ENCODE data around the gene HHAT.

HHAT gene

GRCh38 chr1:210684466-210685294 lies 356.0 kb downstream of the HHAT start:
- no peak for DNase-seq (ENCODE audit: low read depth in 2 of 2)

- no peak for DNase-seq (ENCODE audit: low read depth in 2 of 2)
These were observed 356.6 kb downstream of the HHAT start for GRCh38 chr1:210685295-210685650.

GRCh38 chr1:210686841-210687240 lies 358.1 kb downstream of the HHAT start:
- DNase-seq (ENCODE audit: low read depth in 2 of 2) = no peak

- DNase-seq (ENCODE audit: low read depth in 2 of 2) = no peak
These were observed 359.0 kb downstream of the HHAT start for GRCh38 chr1:210687582-210688279.

GRCh38 chr1:210688512-210689234 lies 360.0 kb downstream of the HHAT start:
- no peak for DNase-seq (ENCODE audit: low read depth in 2 of 2)

GRCh38 chr1:210689826-210690225 lies 361.1 kb downstream of the HHAT start:
- no peak for DNase-seq (ENCODE audit: low read depth in 2 of 2)

GRCh38 chr1:210690236-210690635 lies 361.5 kb downstream of the HHAT start:
- no peak for DNase-seq (ENCODE audit: low read depth in 2 of 2)

- no peak for DNase-seq (ENCODE audit: low read depth in 2 of 2)
These were observed 362.4 kb downstream of the HHAT start for GRCh38 chr1:210691039-210691610.

GRCh38 chr1:210692796-210693195 lies 364.1 kb downstream of the HHAT start:
- DNase-seq (ENCODE audit: low read depth in 2 of 2) = no peak

- DNase-seq (ENCODE audit: low read depth in 2 of 2) = no peak
These were observed 366.3 kb downstream of the HHAT start for GRCh38 chr1:210695026-210695425.

GRCh38 chr1:210696709-210697108 lies 368.0 kb downstream of the HHAT start:
- DNase-seq (ENCODE audit: low read depth in 2 of 2) = no peak

GRCh38 chr1:210697185-210697584 lies 368.5 kb downstream of the HHAT start:
- no peak for DNase-seq (ENCODE audit: low read depth in 2 of 2)

- no peak for DNase-seq (ENCODE audit: low read depth in 2 of 2)
These were observed 370.0 kb downstream of the HHAT start for GRCh38 chr1:210698661-210699060.

GRCh38 chr1:210700083-210700482 lies 371.4 kb downstream of the HHAT start:
- DNase-seq (ENCODE audit: low read depth in 2 of 2) = no peak

GRCh38 chr1:210700511-210700910 lies 371.8 kb downstream of the HHAT start:
- no peak for DNase-seq (ENCODE audit: low read depth in 2 of 2)

- no peak for DNase-seq (ENCODE audit: low read depth in 2 of 2)
These were observed 373.8 kb downstream of the HHAT start for GRCh38 chr1:210702506-210702905.

GRCh38 chr1:210703593-210703992 lies 374.9 kb downstream of the HHAT start:
- DNase-seq (ENCODE audit: low read depth in 2 of 2) = no peak

GRCh38 chr1:210705086-210705485 lies 376.4 kb downstream of the HHAT start:
- no peak for DNase-seq (ENCODE audit: low read depth in 2 of 2)

GRCh38 chr1:210706246-210706645 lies 377.5 kb downstream of the HHAT start:
- no peak for DNase-seq (ENCODE audit: low read depth in 2 of 2)

- no peak for DNase-seq (ENCODE audit: low read depth in 2 of 2)
These were observed 378.9 kb downstream of the HHAT start for GRCh38 chr1:210707300-210708240.

GRCh38 chr1:210709701-210710100 lies 381.0 kb downstream of the HHAT start:
- no peak for DNase-seq (ENCODE audit: low read depth in 2 of 2)

All from activated CD4-positive, alpha-beta T cell treated with anti-CD3 and anti-CD28 coated beads for 24 hours (primary cell).